Measurements from ENCODE around the gene HOXA7.

The HOXA7 gene

GRCh38 chr7:27191161-27191731, 34.8 kb upstream of the HOXA7 start:
- Histone ChIP-seq H3K9me3 (ENCODE audit: insufficient read depth, low read depth, low read length) (peaks cover 10% of the 10 kb centered on the region; the same call in 1 of the 2 replicates), H3K4me3 (ENCODE audit: low read length) (no peak overlapping the region), H3K9ac (ENCODE audit: low read depth, low read length) (no peak overlapping the region), H3K27ac (ENCODE audit: low read length) (no peak overlapping the region), H3K4me1 (ENCODE audit: insufficient read depth, low read length) (peaks cover 6% of the 10 kb centered on the region), H3K36me3 (ENCODE audit: insufficient read depth, low read depth, low read length) (no peaks in the 10 kb centered on the region), H3K27me3 (ENCODE audit: insufficient read depth, low read length) (peaks cover 100% of the 10 kb centered on the region)

DNA sequence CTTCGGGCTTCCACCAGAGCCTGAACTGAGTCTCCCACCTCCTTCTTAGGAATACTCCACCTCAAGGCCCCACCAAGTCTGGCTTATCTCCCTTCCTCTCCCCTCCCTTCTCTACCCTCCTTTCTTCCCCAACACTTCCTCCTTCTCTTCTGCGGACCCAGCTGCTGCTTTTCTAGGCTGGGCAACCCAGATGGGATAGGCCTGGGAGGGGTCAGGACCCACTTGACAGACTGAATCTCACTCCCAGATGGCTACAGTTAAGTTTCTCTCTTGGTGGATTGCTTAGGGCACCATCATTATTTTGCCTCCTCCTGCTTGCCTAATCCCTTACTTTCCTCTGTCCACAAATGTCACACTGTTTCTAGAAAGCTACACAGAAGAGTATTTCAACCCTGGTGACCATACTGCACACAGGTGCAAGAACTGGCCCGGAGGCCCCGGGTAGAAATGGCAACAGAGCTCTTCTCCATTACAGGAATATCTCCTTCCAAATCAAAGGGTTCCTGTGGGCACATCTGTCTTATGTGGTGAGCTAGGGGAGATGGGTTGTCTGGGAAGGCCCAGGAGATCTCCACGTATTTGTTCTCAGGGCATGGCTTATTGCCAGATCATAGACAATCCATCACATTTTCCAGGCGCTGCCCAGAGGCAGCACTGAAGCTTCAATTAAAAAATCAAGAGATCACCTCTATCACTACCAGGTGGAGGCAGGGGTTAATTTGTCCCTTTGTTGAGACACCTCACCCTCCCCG, 33.7 kb upstream of the HOXA7 start:
- Histone ChIP-seq H3K27me3 (ENCODE audit: insufficient read depth, low read length) (peaks cover 100% of the 10 kb centered on the region), H3K27ac (ENCODE audit: low read length) (no peak overlapping the region), H3K4me1 (ENCODE audit: insufficient read depth, low read length) (peaks cover 6% of the 10 kb centered on the region), H3K4me3 (ENCODE audit: low read length) (no peak overlapping the region), H3K9me3 (ENCODE audit: insufficient read depth, low read depth, low read length) (peaks cover 10% of the 10 kb centered on the region; the same call in 1 of the 2 replicates), H3K9ac (ENCODE audit: low read depth, low read length) (no peak overlapping the region), H3K36me3 (ENCODE audit: insufficient read depth, low read depth, low read length) (no peaks in the 10 kb centered on the region)

GRCh38 chr7:27189295-27189996, 33.0 kb upstream of the HOXA7 start:
- Histone ChIP-seq H3K27me3 (ENCODE audit: insufficient read depth, low read length) (peaks cover 100% of the 10 kb centered on the region), H3K36me3 (ENCODE audit: insufficient read depth, low read depth, low read length) (no peaks in the 10 kb centered on the region), H3K27ac (ENCODE audit: low read length) (no peak overlapping the region), H3K9ac (ENCODE audit: low read depth, low read length) (no peak overlapping the region), H3K4me1 (ENCODE audit: insufficient read depth, low read length) (peaks cover 6% of the 10 kb centered on the region), H3K4me3 (ENCODE audit: low read length) (no peak overlapping the region), H3K9me3 (ENCODE audit: insufficient read depth, low read depth, low read length) (peaks cover 10% of the 10 kb centered on the region; the same call in 1 of the 2 replicates)

DNA sequence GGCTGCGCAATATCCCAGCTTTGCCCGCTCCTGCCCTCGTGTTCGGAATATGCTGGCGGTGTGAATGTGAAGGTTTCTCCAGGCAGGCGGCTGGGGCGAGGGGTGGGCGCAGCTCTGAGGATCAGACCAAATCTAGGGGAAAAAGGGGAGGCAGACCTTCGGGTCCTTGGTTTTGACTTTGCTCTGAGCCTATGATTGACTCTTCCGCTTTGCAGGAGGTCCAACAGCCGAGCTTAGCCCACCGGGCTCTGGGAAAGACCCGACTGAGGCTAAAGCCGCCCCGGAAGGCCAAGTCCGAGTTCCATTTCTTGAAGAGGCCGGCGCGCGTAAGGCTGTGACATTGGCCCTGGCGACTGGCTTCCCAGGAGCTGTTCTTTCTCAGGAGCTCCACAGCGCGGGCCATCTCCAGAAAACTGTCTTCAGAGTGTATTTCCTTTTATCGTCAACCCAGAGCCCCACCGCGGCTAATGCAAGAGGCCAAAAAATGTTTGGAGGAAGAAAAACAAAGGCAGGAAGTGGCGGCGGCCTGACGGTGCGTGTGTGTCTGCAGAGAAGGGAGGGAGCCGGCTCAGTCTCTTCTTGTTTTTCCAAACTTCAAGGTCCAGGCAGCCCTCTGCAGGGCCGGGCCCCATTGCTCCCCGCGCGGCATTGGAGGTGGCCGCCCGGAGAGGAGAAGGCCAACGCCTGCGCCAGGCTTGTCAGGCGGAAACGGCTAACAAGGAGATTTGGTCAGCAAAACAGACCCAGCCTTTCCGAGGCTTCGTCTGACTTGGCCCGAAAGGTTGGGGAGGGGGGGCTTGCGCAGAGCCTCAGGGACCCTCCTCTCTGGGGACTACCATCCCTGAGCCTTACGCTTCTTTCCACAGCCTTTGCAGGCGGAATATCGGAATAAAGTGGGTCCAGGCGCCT, 32.2 kb upstream of the HOXA7 start:
- Histone ChIP-seq H3K27me3 (ENCODE audit: insufficient read depth, low read length) (peaks cover 100% of the 10 kb centered on the region), H3K36me3 (ENCODE audit: insufficient read depth, low read depth, low read length) (no peaks in the 10 kb centered on the region), H3K4me3 (ENCODE audit: low read length) (0 out of 2 replicates have a peak overlapping the region, but pooled peaks have one; percentile 21), H3K9me3 (ENCODE audit: insufficient read depth, low read depth, low read length) (peaks cover 10% of the 10 kb centered on the region; the same call in 1 of the 2 replicates), H3K9ac (ENCODE audit: low read depth, low read length) (no peak overlapping the region), H3K27ac (ENCODE audit: low read length) (no peak overlapping the region), H3K4me1 (ENCODE audit: insufficient read depth, low read length) (peaks cover 6% of the 10 kb centered on the region)

DNA sequence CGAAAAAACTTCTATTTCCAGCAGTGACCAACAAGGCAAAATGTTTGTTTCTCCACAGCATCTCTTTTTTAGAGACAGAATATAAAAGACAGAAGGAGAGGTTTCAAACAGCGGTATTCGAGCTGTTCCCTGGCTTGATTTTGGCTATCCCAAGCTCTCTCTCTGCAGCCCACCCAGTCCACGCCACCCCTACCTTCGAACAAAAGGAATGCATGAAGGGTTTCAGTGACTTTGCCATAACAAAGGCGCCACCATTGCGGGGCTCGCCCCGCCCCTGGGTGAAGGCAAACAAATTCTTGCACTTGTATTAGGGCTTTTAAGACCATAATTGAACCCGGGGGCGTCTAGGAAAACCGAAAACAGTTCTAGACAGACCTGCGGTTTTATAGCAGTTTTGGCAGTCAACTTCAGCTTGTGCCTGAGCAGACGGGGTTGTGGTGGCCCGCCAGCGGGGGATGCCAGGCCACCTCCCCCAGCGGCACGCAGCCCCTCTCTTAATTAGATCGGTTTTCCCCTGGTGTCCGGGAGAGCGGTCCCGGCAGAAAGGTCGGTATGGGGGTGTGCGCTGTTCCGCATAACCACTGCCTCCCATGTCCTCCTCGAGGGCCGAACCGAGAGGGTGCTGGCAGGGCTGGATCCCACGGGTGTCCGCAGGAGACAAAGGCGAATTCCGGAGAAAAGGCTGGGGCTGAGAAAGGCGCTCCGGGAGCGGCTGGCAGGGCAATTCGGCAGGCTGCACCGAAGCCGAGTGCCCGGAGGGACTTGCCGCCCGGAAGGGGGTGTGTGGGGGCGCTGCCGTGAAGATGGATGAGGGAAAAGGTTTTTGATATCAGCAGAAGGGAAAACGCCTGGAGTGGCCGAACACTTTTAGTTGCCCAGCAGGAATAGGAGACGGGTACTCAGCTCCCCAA, 31.3 kb upstream of the HOXA7 start:
- Histone ChIP-seq H3K36me3 (ENCODE audit: insufficient read depth, low read depth, low read length) (no peaks in the 10 kb centered on the region), H3K4me3 (ENCODE audit: low read length) (no peak overlapping the region), H3K4me1 (ENCODE audit: insufficient read depth, low read length) (peaks cover 6% of the 10 kb centered on the region), H3K27ac (ENCODE audit: low read length) (no peak overlapping the region), H3K27me3 (ENCODE audit: insufficient read depth, low read length) (peaks cover 100% of the 10 kb centered on the region), H3K9ac (ENCODE audit: low read depth, low read length) (no peak overlapping the region), H3K9me3 (ENCODE audit: insufficient read depth, low read depth, low read length) (peaks cover 10% of the 10 kb centered on the region; the same call in 1 of the 2 replicates)

DNA sequence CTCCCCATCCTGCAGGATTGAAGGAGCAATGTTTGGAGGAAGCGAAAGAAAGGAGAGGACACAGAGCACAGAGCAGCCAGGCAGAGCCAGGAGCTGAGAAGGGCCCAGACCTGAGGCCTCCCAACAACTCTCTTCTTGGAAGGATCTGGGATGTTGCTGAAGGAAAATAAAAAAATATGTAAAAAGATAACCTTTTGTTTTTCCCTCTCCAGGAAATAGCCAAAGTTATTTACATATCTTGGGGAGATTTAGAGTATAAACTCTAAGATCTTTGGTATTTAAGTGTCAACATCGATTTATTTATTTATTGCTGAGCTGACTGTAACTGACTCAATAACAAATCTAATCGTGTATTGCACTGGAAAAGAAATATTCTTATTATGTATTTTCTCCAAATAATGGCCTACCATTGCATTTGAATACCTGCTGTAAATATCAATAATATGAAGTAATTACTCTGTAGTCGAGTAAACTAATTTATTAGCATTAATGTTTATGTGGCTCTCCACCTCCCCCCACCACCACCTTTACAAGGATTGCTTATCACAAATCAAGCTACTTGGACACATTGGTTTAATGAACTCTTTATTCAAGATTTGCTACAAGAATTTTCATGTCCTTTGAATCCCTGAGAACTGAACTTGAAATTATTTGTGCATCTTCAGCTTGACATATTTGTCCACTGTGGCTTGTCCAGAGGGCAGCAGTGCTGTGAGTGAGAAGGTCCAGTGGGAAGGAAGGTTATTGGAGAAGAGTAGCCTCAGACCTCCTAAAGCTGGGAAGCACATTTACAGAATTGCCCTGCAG, 30.4 kb upstream of the HOXA7 start:
- H3K36me3 ChIP-seq (ENCODE audit: insufficient read depth, low read depth, low read length) = no peaks in the 10 kb centered on the region
- peaks cover 100% of the 10 kb centered on the region for H3K27me3 ChIP-seq (ENCODE audit: insufficient read depth, low read length)
- H3K4me1 ChIP-seq (ENCODE audit: insufficient read depth, low read length) = peaks cover 6% of the 10 kb centered on the region
- H3K9ac ChIP-seq (ENCODE audit: low read depth, low read length) = no peak overlapping the region
- no peak overlapping the region for H3K27ac ChIP-seq (ENCODE audit: low read length)
- H3K9me3 ChIP-seq (ENCODE audit: insufficient read depth, low read depth, low read length) = peaks cover 10% of the 10 kb centered on the region; the same call in 1 of the 2 replicates
- H3K4me3 ChIP-seq (ENCODE audit: low read length) = no peak overlapping the region

GRCh38 chr7:27185854-27186667, 29.6 kb upstream of the HOXA7 start:
- H3K27me3 ChIP-seq (ENCODE audit: insufficient read depth, low read length) = peaks cover 100% of the 10 kb centered on the region
- H3K9ac ChIP-seq (ENCODE audit: low read depth, low read length) = no peak overlapping the region
- no peak overlapping the region for H3K27ac ChIP-seq (ENCODE audit: low read length)
- no peaks in the 10 kb centered on the region for H3K36me3 ChIP-seq (ENCODE audit: insufficient read depth, low read depth, low read length)
- no peak overlapping the region for H3K4me3 ChIP-seq (ENCODE audit: low read length)
- peaks cover 6% of the 10 kb centered on the region for H3K4me1 ChIP-seq (ENCODE audit: insufficient read depth, low read length)
- H3K9me3 ChIP-seq (ENCODE audit: insufficient read depth, low read depth, low read length) = peaks cover 8% of the 10 kb centered on the region; the same call in 1 of the 2 replicates

GRCh38 chr7:27185013-27185853, 28.8 kb upstream of the HOXA7 start, which contains the start of gene HOXA11:
TSS of gene HOXA11 (minus strand) at chr7:27185232. CDS start at chr7:27185144, 88 bp downstream.
- no peak within 1 kb of the TSS for H3K4me3 ChIP-seq (ENCODE audit: low read length)
- H3K9ac ChIP-seq (ENCODE audit: low read depth, low read length) = no peak within 1 kb of the TSS
- peaks cover 8% of the 10 kb centered on the region; the same call in 1 of the 2 replicates for H3K9me3 ChIP-seq (ENCODE audit: insufficient read depth, low read depth, low read length)
- peaks cover 100% of the 10 kb centered on the region for H3K27me3 ChIP-seq (ENCODE audit: insufficient read depth, low read length)
- peaks cover 6% of the 10 kb centered on the region for H3K4me1 ChIP-seq (ENCODE audit: insufficient read depth, low read length)
- no peak within 1 kb of the TSS for H3K27ac ChIP-seq (ENCODE audit: low read length)
- no peaks in the 10 kb centered on the region for H3K36me3 ChIP-seq (ENCODE audit: insufficient read depth, low read depth, low read length)
